Measurements from ENCODE around the gene TNPO1.

Gene TNPO1

DNA sequence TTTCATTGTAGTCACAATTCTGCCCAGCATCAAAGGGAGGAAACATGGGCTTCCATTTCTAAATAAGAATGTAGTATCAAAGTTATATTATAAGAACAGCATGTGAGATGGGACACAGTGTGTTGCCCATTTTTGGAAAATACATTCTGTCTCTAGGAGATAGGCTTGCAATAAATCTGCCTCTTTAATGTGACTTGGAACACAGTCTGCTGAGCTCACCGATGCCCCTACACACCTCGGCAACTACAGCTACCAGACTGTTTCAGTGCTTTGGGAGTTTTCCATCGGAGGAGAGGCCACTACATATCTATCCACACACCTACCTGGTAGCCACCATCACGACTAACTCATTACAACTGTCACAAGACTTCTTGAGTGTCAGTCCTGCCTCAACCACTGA, 120.4 kb downstream of the TNPO1 start:
- no peak for DNase-seq

DNA sequence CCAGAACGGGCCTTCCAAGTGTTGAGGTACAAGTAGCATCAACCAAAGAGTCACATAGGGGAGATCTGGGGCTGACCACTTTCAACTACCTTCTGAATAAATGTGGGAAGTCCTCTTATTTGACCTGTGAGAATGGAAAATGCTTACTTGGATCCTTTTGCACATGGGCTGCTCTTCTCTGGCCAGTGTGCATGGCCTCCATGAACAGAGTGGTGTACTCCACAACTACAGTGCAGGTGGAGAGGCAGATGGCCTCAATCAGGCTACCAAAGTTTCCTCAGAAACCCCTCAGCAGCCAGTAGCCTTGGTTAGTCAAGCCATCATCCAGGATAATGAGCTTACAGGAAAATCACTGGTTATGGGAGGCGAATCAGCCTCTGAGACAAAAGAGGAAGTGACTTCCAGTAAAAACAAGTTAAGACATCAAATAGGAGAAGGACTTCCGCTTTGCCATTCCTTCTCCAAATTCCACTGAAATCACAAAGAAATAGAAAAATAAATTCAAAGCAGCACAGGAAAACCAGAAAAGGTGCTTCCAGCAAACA, 121.1 kb downstream of the TNPO1 start:
- DNase-seq = no peak

DNA sequence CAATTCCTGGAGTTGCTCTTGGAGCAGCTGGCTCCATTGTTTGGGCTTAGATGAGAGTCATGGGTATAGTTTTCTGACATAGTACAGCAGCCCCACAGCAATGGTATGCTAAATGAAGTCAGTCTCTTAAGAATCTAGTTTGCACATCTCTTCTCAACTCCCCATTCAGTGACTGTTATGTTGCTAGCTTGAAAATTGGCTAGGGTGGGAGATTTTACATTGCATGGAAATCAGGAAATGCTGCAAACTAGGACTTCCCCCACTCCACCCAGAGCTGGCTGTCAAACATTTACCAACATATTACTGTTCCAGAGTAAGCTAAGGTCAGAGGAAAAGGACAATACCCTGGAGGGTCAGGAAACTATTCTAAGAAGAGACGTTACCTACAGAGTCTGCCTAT, 121.7 kb downstream of the TNPO1 start:
- DNase-seq = no peak

DNA sequence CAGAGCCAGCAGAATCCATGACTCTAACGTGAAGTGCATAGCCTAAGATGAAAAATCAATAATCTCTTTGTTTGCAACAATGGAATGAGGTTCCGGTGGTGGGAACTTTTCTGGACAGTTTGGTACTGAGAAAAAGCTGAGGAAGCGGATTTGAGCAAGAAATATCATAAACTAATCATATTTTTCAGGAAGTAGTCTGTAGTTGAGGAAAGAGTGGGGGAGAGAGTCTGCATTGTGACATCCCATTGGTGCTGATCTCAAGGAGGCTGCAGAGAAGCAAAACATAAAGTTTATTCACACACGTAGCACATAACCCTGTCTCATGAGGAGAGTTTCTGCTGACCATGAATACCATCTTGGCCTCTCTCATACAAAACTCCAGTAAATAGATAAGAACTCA, 123.6 kb downstream of the TNPO1 start:
- DNase-seq = no peak

DNA sequence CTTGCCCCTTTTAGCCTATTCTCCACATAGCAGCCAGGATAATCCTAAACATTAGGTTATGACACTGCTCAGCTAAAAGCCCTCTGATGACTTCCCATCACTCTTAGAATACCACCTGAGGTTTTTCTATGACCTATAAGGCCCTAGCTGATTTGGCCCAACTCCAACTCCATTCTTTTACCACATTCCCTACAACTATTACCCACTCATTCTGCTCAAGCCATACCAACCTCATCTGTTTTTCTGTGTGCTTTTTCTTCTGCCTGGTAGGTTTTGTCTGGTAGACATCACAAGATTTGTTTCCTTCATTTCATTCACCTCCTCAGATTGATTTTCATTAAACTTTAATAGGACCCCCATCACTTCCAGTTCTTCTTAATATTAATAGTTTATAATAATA, 126.8 kb downstream of the TNPO1 start:
- no peak for DNase-seq

DNA sequence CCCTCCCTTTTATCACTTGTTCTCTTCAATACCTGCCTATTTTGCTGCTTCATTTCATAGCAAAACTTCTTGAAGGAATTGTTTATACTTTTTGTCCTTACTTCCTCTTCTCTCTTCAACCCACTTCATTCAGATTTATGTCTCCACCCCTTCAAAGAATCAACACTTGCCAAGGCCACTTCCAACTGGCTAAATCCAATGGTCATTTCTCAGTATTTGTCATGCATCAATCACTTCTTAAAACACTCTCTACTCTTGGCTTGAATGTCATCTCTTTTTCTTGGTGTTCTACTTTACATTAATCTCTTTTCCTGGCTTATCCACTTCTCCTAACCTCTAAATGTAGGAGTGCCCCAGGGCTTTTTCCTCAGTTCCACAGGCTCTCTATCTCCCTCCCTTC, 131.0 kb downstream of the TNPO1 start:
- DNase-seq = no peak

DNA sequence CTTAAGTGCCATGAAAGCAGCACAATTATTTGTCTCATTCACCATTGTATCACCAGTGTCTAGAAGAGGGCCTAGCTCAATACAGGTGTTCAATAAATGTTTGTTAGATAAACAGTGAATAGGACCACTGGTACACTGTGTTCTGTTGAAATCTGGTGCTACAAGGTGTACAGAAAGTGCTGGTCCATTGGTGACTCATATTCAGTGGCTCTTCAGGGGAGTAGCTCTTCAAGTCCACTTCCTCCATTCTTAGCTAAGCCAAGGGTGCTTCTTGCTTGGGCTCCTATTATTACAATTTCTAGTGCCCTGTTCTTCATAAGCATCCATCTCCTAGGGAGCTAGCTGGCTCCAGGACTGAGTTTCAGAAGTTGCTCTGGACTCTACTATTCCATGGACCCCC, 133.0 kb downstream of the TNPO1 start:
- DNase-seq = no peak

DNA sequence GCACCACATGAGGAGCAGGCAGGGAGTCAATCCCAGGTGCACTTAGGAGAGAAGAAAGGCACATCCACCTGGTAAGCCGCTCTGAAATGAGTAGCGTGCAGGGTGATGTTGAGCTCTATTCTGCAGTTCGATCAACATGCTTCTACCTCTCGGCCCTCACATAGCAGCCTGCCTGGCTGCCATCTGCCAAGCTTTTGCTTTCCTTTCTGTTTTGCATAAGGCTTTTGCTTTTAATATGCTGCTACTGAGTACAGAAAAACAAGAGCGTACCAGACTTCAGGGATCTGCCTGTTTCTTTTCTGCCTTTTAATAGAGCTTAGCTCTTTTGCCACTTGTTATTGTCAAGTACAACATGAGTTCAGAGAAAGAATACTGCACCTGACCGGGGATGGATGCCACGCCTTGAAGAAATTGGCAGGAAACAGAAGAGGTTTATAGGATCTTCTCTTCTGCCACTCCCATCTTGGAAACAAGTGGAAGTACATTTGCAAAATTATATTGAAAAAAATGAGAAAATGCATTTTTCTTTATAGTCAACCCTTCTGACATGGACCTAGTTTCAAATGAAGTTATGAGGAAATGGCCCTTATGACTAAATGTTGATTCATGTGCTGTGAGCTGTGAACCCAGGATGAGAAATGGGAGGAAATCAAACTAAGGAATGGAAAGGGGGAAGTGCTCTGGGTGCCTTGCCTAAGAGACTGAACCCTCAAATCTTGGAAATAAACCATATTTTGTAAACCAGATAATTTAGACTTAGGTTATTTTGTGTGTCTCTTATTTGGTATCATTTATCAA, 135.4 kb downstream of the TNPO1 start:
- DNase-seq = no peak

DNA sequence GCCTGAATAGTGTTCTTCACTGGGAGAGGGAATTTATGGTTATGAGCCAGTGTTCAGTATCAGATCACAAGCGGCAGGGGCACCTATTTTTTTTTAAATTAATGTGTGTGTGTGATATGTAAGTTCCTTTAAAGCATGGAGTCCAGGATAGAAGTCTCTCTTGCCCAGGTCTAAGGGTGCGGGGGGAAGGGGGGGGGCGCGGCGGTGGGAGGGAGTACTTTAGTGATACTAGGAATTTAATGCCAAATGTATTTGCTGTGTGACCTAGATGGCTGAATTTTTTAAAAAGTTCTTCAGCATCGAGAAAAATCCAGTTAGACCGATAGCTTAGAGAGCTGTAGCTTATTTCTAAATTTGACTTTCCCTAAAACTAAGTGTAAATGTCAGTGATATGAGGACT, 137.9 kb downstream of the TNPO1 start:
- no peak for DNase-seq

DNA sequence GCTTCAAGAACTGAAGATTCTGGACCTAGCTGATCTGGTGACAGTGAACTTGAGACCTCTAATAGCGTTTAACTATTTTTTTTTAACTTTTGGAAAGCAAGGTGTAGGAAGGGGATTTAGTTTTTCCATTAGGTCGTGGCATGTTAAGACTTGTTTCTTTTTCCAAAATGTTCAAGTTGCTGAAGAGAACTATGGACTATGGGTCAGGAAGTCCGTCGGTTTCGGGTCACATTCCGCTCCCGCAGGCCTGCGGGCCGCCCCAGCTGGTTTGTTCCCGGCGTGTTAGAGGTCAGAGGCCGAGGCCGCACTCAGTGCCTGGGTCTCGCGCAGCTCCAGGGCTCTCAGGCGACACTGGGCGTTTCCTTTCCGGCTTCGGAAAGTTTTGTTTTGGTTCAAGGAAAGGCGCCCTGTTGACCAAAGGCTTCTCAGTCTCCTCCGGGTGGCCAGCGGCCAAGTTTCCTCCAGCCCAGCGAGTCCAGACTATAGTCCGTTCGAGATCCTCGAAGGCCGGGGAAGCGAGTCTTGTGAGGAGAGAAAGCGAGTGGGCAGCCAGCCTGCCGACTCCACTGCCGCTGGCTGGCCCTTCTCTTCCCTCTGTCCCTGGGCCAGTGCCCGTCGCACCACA, 138.8 kb downstream of the TNPO1 start:
- DNase-seq = no peak

DNA sequence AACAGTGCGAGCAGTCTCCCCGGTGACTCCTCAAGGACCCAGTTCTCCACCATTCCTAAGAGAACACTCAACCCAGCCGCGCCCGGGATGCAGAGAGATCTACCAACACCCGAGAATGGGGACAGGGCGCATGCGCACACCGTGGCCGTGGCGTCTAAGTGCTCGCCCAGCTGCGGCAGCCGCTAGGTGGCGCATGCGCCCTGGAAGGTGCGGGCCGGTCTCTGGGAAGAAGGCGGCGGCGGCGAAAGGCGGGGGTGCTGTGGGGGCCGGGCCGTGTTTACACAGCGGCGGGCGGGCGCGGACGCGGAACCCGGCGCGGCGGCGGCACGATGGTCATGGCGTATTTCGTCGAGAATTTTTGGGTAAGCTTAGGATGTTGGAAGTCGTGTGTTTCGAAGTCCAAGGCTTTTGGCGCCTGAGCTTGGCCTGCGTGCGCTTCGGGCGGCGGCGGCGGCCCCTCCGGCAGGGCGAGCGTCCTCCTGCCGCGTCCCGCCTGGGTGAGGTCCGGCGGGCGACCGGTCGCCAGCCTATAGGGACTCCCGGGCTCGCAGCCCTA, 139.4 kb downstream of the TNPO1 start, which contains the start of gene FCHO2:
Gene FCHO2 (plus strand): TSS at position 274 of the 556 bp plus-strand sequence. CDS start 56 bp downstream, at position 330.
- peak; percentile 91 for DNase-seq

DNA sequence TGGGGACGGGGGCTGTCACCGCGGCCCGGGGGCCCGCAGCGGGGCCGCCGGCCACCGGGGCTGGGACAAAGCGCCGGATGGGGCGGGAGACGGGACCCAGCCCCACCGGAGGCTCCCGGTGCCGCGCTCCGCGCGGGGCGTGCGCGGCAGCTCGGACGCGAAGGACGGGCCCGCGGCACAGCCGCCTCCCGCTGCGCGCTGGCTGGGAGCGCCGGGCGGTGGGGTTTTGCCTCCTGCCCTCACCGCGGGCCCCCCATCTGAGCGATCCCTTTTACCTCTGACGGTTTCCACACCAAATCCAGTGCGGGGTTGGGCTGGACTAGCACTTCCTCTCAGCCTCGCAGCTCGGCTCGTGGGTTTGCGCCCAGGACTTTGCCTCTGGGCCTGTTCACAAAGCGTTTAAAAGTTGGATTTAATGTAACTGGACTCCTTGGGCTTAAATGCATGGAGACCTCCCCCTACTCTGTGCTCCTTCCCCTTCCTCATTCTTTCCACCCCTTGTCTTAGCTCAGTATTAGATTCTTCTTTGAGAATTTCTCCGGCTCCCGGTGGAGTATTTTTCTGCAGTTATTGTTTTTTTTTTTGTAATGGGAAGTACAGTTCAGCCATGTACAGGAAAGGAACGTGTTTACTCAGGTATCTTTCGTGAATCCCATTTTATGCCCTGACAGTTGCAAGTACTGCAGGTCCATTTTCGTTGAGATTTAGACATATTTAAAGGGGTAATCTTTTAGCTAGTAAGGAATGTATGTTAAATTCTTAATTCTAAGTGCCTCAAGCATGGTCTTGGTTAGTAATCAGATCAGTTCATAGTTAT, 140.1 kb downstream of the TNPO1 start:
- DNase-seq = no peak

DNA sequence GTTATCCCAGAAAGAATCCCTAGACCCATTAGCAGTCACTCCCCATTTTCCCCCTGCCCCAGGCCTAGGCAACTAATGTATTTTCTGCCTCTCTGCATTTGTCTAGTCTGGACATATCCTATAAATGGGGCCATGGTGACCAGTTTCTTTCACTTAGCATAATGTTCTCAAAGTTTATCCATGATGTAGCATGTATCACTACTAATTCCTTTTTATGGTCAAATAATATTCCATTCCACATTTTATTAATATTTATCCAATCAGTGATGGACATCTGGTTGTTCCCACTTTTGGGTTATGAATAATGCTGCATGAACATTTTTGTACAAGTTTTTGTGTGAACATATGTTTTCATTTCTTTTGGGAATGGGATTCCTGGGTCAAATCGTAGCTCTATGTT, 140.9 kb downstream of the TNPO1 start:
- DNase-seq = no peak

DNA sequence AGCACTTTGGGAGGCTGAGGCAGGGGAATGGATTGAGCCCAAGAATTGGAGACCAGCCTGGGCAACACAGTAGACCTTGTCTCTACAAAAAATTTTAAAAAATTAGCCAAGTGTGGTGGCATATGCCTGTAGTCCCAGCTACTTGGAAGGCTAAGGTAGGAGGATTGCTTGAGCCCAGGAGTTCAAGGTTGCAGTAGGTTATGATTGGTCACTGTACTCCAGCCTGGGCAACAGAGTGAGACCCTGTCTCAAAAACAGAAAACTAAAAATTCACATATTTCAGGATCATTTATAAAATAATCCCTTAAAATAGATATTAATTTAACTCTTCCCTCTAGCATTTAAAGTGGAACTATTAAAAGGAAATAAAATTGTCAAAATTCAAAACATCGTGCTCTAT, 142.8 kb downstream of the TNPO1 start:
- no peak for DNase-seq
